HG02571 (cell line): Measurements from ENCODE around the gene EXD2.
"Not testable (repeated sequence)": the region's sequence is repeated elsewhere in the genome, so short reads cannot be mapped to it uniquely, and the experiment has no call there.

ENCODE experiments used
- ATAC-seq: cut with Tn5 transposase; IDR thresholded peaks from one replicate; pipeline ENCODE4 v1.9.1; 2021; ENCODE audit warnings: mild to moderate bottlenecking, moderate library complexity; ENCODE audit not compliant: unreplicated experiment

The EXD2 gene

GRCh38 chr14:69274321-69274720 is 83.0 kb downstream of the EXD2 start:
- ATAC-seq, result no peak

GRCh38 chr14:69275331-69275730 is 84.0 kb downstream of the EXD2 start:
- ATAC-seq, result no peak

GRCh38 chr14:69277356-69277755 is 86.1 kb downstream of the EXD2 start:
- ATAC-seq, result not testable (repeated sequence)

GRCh38 chr14:69280746-69281291 is 89.5 kb downstream of the EXD2 start:
- no peak for ATAC-seq

- ATAC-seq, result no peak
Observed at GRCh38 chr14:69281450-69282169, 90.3 kb downstream of the EXD2 start.

- ATAC-seq, result no peak
Observed at GRCh38 chr14:69282448-69282847, 91.2 kb downstream of the EXD2 start.

- ATAC-seq, result no peak
Observed at GRCh38 chr14:69284170-69284569, 92.9 kb downstream of the EXD2 start.

- no peak for ATAC-seq
Observed at GRCh38 chr14:69285661-69286255, 94.5 kb downstream of the EXD2 start.

- no peak for ATAC-seq
Observed at GRCh38 chr14:69287098-69288010, 96.1 kb downstream of the EXD2 start.

GRCh38 chr14:69288011-69288771 is 96.9 kb downstream of the EXD2 start:
- no peak for ATAC-seq

- no peak for ATAC-seq
Observed at GRCh38 chr14:69288956-69289705, 97.8 kb downstream of the EXD2 start.

GRCh38 chr14:69289811-69290520 is 98.7 kb downstream of the EXD2 start:
- no peak for ATAC-seq

GRCh38 chr14:69290881-69291280 is 99.6 kb downstream of the EXD2 start:
- ATAC-seq, result not testable (repeated sequence)

- ATAC-seq, result no peak
Observed at GRCh38 chr14:69291396-69291795, 100.1 kb downstream of the EXD2 start.

- ATAC-seq, result no peak
Observed at GRCh38 chr14:69291891-69292561, 100.7 kb downstream of the EXD2 start.
